ENCODE measurements around the gene PTPRT.

DNA sequence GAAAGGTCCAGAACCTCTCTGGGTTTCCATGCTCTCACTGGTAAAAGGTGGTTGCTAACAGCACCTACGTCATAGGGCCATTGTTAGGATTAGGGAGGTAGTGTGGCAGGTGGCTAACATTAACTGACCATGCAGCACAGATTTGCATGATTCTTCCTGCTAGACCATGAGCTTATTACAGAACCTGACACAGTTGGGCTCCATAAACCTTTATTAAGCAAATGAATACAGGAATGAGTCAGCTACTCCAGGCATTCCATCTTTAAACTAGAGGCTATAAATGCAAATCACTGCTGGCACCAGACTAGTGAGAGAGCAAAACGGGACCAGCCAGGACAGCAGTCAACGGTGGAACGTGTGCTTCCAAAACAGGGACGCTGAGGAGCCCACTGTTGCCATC is 440.1 kb downstream of the PTPRT start:
- TF ChIP-seq CTCF (IDR thresholded peaks at IDR 0.05) (no peak), POLR2A (IDR thresholded peaks at IDR 0.05) (no peak)

Data from uterus (tissue), 2 donors.